Neural cell (in vitro differentiated cells): ENCODE results near the gene KCTD3. TPM values are rescaled to one million over a fixed set of nuclear protein-coding genes. Genes with fewer than 3 reads are reported as not detected.

Experiments
- H2AFZ ChIP-seq: fragments of 200-600, 300-800 bp; sonication (generic), shearing (Covaris generic); 2 replicates; pipeline ENCODE4 v1.6.0; 2014; ENCODE audit warnings: low read depth, mild to moderate bottlenecking, antibody characterized with exemption, low read length, moderate library complexity
- H3F3A ChIP-seq: fragments of 200-600 bp; shearing (Covaris generic); 2 replicates; pipeline ENCODE4 v1.6.1; 2016; ENCODE audit warnings: mild to moderate bottlenecking, moderate library complexity, mixed read lengths, antibody characterized with exemption, low read length; ENCODE audit not compliant: insufficient read depth, poor library complexity, severe bottlenecking
- H3K27ac ChIP-seq: fragments of 200-600, 300-800 bp; sonication (generic), shearing (Covaris generic); 2 replicates; pipeline ENCODE4 v1.5.1; 2014; ENCODE audit warnings: mild to moderate bottlenecking, low read length, moderate library complexity
- H3K27me3 ChIP-seq: fragments of 300-800, 200-600 bp; sonication (generic), shearing (Covaris generic); 2 replicates; pipeline ENCODE4 v1.6.0; 2014; ENCODE audit warnings: mild to moderate bottlenecking, low read depth, low read length, moderate library complexity; ENCODE audit not compliant: insufficient read depth
- H3K36me3 ChIP-seq: fragments of 300-800, 200-600 bp; sonication (generic), shearing (Covaris generic); 2 replicates; pipeline ENCODE4 v1.5.1; 2014; ENCODE audit warnings: mild to moderate bottlenecking, antibody characterized with exemption, low read length, moderate library complexity; ENCODE audit not compliant: insufficient read depth
- H3K4me2 ChIP-seq: fragments of 300-800, 200-600 bp; sonication (generic), shearing (Covaris generic); 2 replicates; pipeline ENCODE4 v1.6.0; 2014; ENCODE audit warnings: mild to moderate bottlenecking, low read length
- H3K4me3 ChIP-seq: fragments of 300-800, 200-600 bp; sonication (generic), shearing (Covaris generic); 2 replicates; pipeline ENCODE4 v1.5.1; 2014; ENCODE audit warnings: mild to moderate bottlenecking, low read length, moderate library complexity
- H3K79me2 ChIP-seq: fragments of 200-600 bp; shearing (Covaris generic); replicated peaks from 2 replicates; pipeline ENCODE4 v1.6.0; 2014; ENCODE audit warnings: mild to moderate bottlenecking, low read length, moderate library complexity; ENCODE audit not compliant: insufficient read depth
- H3K9ac ChIP-seq: fragments of 300-800, 200-600 bp; sonication (generic), shearing (Covaris generic); 2 replicates; pipeline ENCODE4 v1.6.1; 2016; ENCODE audit warnings: mild to moderate bottlenecking, low read length, mixed read lengths
- H3K9me2 ChIP-seq: fragments of 200-600 bp; shearing (Covaris generic); 2 replicates; pipeline ENCODE4 v1.6.1; 2016; ENCODE audit warnings: mild to moderate bottlenecking, low read length, mixed read lengths; ENCODE audit not compliant: insufficient read depth
- H3K9me3 ChIP-seq: fragments of 200-600, 300-800 bp; sonication (generic), shearing (Covaris generic); 2 replicates; pipeline ENCODE4 v1.6.1; 2016; ENCODE audit warnings: mild to moderate bottlenecking, mixed run types, low read length, moderate library complexity, mixed read lengths
- H4K20me1 ChIP-seq: fragments of 200-600 bp; shearing (Covaris generic); 2 replicates; pipeline ENCODE4 v1.6.1; 2016; ENCODE audit warnings: mild to moderate bottlenecking, mixed run types; ENCODE audit not compliant: insufficient read depth
- CTCF ChIP-seq: fragments of 450-650 bp; IDR thresholded peaks from 2 replicates; pipeline ENCODE4 v1.5.1; 2014; ENCODE audit warnings: antibody characterized with exemption, mild to moderate bottlenecking, moderate library complexity; ENCODE audit not compliant: poor library complexity, severe bottlenecking
- EP300 ChIP-seq: fragments of 450-650 bp; conservative IDR thresholded peaks from 2 replicates; pipeline ENCODE4 v1.6.1; 2014; ENCODE audit warnings: antibody characterized with exemption, mild to moderate bottlenecking, moderate library complexity; ENCODE audit not compliant: poor library complexity, severe bottlenecking
- EZH2 ChIP-seq: fragments of 200-600, 300-800 bp; shearing (Covaris generic), sonication (generic); IDR thresholded peaks from 2 replicates; pipeline ENCODE4 v1.6.1; 2014; ENCODE audit warnings: antibody characterized with exemption, low read length, borderline replicate concordance, mild to moderate bottlenecking; ENCODE audit not compliant: insufficient read depth, poor library complexity, severe bottlenecking
- MXI1 ChIP-seq: fragments of 450-650 bp; conservative IDR thresholded peaks from 2 replicates; pipeline ENCODE4 v1.6.1; 2014; ENCODE audit warnings: antibody characterized with exemption, mild to moderate bottlenecking; ENCODE audit not compliant: poor library complexity, severe bottlenecking
- POLR2AphosphoS5 ChIP-seq: IDR thresholded peaks from 2 replicates; pipeline ENCODE4 v1.6.1; 2012
- RAD21 ChIP-seq: fragments of 450-650 bp; conservative IDR thresholded peaks from 2 replicates; pipeline ENCODE4 v1.6.1; 2014; ENCODE audit warnings: antibody characterized with exemption, mild to moderate bottlenecking, moderate library complexity
- REST ChIP-seq: IDR thresholded peaks from 2 replicates; pipeline ENCODE4 v1.6.1; 2012; ENCODE audit warnings: borderline replicate concordance
- SMC3 ChIP-seq: fragments of 450-650 bp; conservative IDR thresholded peaks from 2 replicates; pipeline ENCODE4 v1.6.1; 2014; ENCODE audit warnings: antibody characterized with exemption, mild to moderate bottlenecking, moderate library complexity; ENCODE audit not compliant: poor library complexity
- TAF1 ChIP-seq: IDR thresholded peaks from 2 replicates; pipeline ENCODE4 v1.6.1; 2012; ENCODE audit warnings: low read depth
- polyA plus RNA-seq: library from polyadenylated mRNA; depleted of rRNA; stranded (reverse); fragments of >200 nt; gene quantifications from 2 replicates; pipeline ENCODE4 v1.2.3, GENCODE V29; 2014

The KCTD3 gene
- polyA plus RNA-seq, 1 donor from 2014 or later = 82.9 TPM

GRCh38 chr1:215589650-215590435 is 22.7 kb downstream of the KCTD3 start:
- Histone ChIP-seq H3K9me3 (no peaks in the 10 kb centered on the region), H3K27me3 (no peaks in the 10 kb centered on the region), H3K9ac (no peak overlapping the region), H4K20me1 (no peaks in the 10 kb centered on the region), H3F3A (no peaks in the 10 kb centered on the region), H3K79me2 (no peaks in the 10 kb centered on the region), H3K36me3 (peaks cover 5% of the 10 kb centered on the region), H3K27ac (no peak overlapping the region), H3K4me2 (no peak overlapping the region), H2AFZ (no peak overlapping the region), H3K4me3 (no peak overlapping the region), H3K9me2 (no peaks in the 10 kb centered on the region)
- TF ChIP-seq CTCF = no peak
- no peak for TF ChIP-seq RAD21
- no peak for TF ChIP-seq MXI1

- Histone ChIP-seq H3F3A (no peaks in the 10 kb centered on the region), H3K9me3 (no peaks in the 10 kb centered on the region), H3K36me3 (peaks cover 5% of the 10 kb centered on the region), H4K20me1 (no peaks in the 10 kb centered on the region), H3K27ac (no peak overlapping the region), H3K79me2 (no peaks in the 10 kb centered on the region), H2AFZ (no peak overlapping the region), H3K9ac (no peak overlapping the region), H3K9me2 (no peaks in the 10 kb centered on the region), H3K27me3 (no peaks in the 10 kb centered on the region), H3K4me2 (no peak overlapping the region), H3K4me3 (no peak overlapping the region)
- TF ChIP-seq POLR2AphosphoS5 (no peak), CTCF (no peak), SMC3 (no peak), EZH2 (no peak), REST (no peak), MXI1 (no peak), RAD21 (no peak), TAF1 (no peak), EP300 (no peak)
Measured at GRCh38 chr1:215590779-215591491, 23.8 kb downstream of the KCTD3 start.
